Psoas muscle (tissue), 8 donors: Measurements from ENCODE around the gene ITGA1. TPM values are rescaled to one million over a fixed set of nuclear protein-coding genes. Genes with fewer than 3 reads are reported as not detected.

Source experiments
- ATAC-seq, 4 donors: fragments of 200-7000 bp; cut with Tn5 transposase; one replicate each; pipeline ENCODE4 v1.9.1; 2020; ENCODE audit warnings: moderate library complexity in 3 of 4, mild to moderate bottlenecking in 2 of 4
- DNase-seq, 2 donors: peaks; one replicate each; pipeline ENCODE4 v3.0.0-alpha.2; 2020
- H3K27ac ChIP-seq: fragments of 200-600 bp; one replicate; pipeline ENCODE4 v1.8.0; 2022
- H3K27me3 ChIP-seq, 3 donors: fragments of 200-600 bp in 1 of 3; one replicate each; pipeline versions ENCODE4 v1.6.1 to v1.8.0; 2013 to 2022; ENCODE audit warnings: low read length in 2 of 3, mild to moderate bottlenecking in 2 of 3, moderate library complexity in 1 of 3; ENCODE audit not compliant: insufficient read depth in 3 of 3
- H3K36me3 ChIP-seq, 2 donors: fragments of 200-600 bp in 1 of 2; one replicate each; pipeline versions ENCODE4 v1.6.1 to v1.8.0; 2013 to 2022; ENCODE audit warnings: low read depth in 1 of 2, mild to moderate bottlenecking in 1 of 2, moderate library complexity in 1 of 2; ENCODE audit not compliant: insufficient read depth in 1 of 2
- H3K4me1 ChIP-seq: fragments of 200-600 bp; one replicate; pipeline ENCODE4 v1.8.0; 2022
- H3K4me3 ChIP-seq: fragments of 200-600 bp; one replicate; pipeline ENCODE4 v1.8.0; 2022; ENCODE audit warnings: mild to moderate bottlenecking
- H3K9me3 ChIP-seq: fragments of 200-600 bp; one replicate; pipeline ENCODE4 v1.8.0; 2022
- WGBS, 3 donors: extraction: QIAGEN DNeasy Blood & Tissue Kit; methylation state at CpG; one replicate each; pipeline versions ENCODE4 v1.1.6 to v1.1.7; 2013; 5-methylcytosine and 5-hydroxymethylcytosine counted together
- intact Hi-C, 2 donors: fragments of 100-400 bp; cut with DNase I; formaldehyde crosslinking; loops; one replicate each; pipeline versions ENCODE4 v1.11.0 to v1.14.2; 2022
- polyA plus RNA-seq, 3 donors: library from polyadenylated mRNA; stranded (reverse); fragments of 200-250 nt; gene quantifications; one replicate each; pipeline ENCODE4 v1.2.3, GENCODE V29; 2013
- total RNA-seq, 4 donors: library from RNA; stranded (reverse); fragmentation: NEBNext Ultra II Directional in 2 of 4; extraction: Animal tissue kit (Norgen Biotek cat#: 25700) in 2 of 4; gene quantifications; one replicate each; pipeline versions ENCODE4 v1.2.1 to v1.2.4, GENCODE V29; 2021 to 2023
- TF ChIP-seq, protein P1 (sequence below): fragments of 200-600 bp; IDR thresholded peaks from one replicate; pipeline ENCODE4 v1.8.0; 2022; ENCODE audit warnings: antibody characterized with exemption
- donor health status: healthy with polysubstance abuse.
- donor health status: DM: no; HTN: no; CAD: no; lungs with moderate emphysema.
- donor health status: Bipolar disorder and iron deficiency.
- donor health status: healthy.
- donor health status: DM: yes; HTN: yes; CAD: no.
- donor health status: DM: no; HTN: no; CAD: no.
- donor health status: DM: no; HTN: no; CAD: no.
- donor health status: DM: yes; HTN: yes; CAD: no.

Gene ITGA1
- total and polyA plus RNA-seq, 7 donors = 3.4 to 29.3 (median 13.0) TPM

DNA sequence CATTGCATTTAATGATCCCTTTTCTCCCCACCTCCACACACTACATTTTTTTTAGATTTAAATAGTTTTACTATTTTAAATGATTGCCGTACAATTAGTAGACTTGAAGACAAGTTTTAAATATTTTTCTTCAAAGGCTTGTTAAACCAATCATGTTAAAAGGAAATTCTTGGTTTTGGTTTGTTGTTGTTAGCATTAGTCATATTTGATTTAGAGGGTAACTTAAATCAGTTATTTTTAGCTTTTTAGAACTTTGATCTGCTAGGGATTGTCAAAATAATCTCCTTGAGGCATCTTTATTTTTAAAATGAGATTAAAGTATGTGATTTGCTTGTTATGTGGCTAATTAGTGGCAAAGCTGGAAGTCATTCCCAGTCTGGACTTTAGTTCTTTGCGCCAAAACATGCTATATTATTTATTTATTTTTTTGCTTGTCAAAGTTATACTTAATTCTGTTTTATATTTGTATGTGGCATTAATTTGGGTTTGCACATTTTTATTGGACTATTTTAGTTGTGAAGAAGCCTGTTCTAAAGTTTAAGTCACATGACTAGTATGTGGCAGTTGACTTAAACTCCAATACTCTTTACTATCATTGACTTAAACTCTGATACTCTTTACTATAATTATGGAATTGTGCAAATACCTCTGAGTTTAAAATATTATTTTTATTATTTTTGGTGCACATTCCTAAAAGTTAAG, 14.7 kb downstream of the ITGA1 start:
- Histone ChIP-seq H3K27me3 (no peaks in the 10 kb centered on the region), H3K36me3 (peaks cover 0 to 10% of the 10 kb centered on the region in 2 donors), H3K4me1 (peaks cover 48% of the 10 kb centered on the region), H3K27ac (peak overlapping the region; percentile 94), H3K4me3 (peak overlapping the region; percentile 83), H3K9me3 (no peaks in the 10 kb centered on the region)
- DNase-seq (no peak), ATAC-seq (no peak)
- intact Hi-C loops = loop anchor here in 1 of 2 donors (5.0 kb wide), 1 partner anchor 55 kb away; no protein-coding TSS in a partner anchor
- TF ChIP-seq, protein P1, sequence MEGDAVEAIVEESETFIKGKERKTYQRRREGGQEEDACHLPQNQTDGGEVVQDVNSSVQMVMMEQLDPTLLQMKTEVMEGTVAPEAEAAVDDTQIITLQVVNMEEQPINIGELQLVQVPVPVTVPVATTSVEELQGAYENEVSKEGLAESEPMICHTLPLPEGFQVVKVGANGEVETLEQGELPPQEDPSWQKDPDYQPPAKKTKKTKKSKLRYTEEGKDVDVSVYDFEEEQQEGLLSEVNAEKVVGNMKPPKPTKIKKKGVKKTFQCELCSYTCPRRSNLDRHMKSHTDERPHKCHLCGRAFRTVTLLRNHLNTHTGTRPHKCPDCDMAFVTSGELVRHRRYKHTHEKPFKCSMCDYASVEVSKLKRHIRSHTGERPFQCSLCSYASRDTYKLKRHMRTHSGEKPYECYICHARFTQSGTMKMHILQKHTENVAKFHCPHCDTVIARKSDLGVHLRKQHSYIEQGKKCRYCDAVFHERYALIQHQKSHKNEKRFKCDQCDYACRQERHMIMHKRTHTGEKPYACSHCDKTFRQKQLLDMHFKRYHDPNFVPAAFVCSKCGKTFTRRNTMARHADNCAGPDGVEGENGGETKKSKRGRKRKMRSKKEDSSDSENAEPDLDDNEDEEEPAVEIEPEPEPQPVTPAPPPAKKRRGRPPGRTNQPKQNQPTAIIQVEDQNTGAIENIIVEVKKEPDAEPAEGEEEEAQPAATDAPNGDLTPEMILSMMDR = no peak
- WGBS, 3 donors = 61 to 74% (median 72%) methylated on average over 2 of the region's 2 CpGs

DNA sequence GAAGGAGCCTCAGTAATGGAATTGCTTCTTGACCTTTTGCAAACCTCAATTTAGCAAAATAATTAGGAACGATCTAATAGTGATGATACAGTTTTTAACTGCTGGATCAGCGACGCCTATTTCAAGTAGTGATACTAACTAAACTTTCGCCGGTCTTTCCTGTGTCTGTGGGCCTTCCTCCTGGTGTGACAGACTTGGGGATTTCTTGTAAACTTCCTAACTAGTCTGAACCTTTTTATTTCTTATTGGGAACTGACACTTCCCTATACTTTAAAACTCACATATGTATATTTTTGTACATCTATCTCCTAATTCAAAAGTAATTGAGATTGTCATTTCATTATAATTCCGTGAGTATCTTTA, 15.2 kb downstream of the ITGA1 start:
- no peak for DNase-seq
- Histone ChIP-seq H3K4me1 (peaks cover 53% of the 10 kb centered on the region), H3K9me3 (no peaks in the 10 kb centered on the region), H3K27ac (peak overlapping the region; percentile 94), H3K36me3 (peaks cover 0 to 10% of the 10 kb centered on the region in 2 donors), H3K4me3 (peak overlapping the region; percentile 83), H3K27me3 (no peaks in the 10 kb centered on the region)
- intact Hi-C loops = loop anchor here in 1 of 2 donors (5.0 kb wide), 1 partner anchor 54 kb away; no protein-coding TSS in a partner anchor
- no peak for ATAC-seq
- TF ChIP-seq, protein P1 = no peak
- 57 to 69% (median 59%) methylated on average over 6 of the region's 6 CpGs for WGBS, 3 donors

DNA sequence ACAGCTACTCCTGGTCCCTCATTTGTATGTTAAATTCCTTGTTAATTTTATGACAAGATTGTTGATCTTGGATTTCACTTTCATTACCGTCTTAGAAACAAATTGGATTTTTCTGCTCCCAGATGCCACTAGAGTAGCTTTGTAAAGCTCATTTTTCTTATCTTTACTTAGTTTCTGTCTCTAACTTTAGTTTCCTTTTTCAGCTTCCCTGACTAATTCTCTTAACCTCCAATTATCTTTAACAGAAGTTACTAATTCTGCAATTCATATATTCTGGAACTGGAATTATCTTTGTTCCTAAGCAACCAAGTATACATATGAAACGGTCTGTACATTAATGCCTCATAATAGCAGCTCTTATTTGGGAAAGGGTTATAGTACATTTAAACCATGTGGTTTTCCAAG, 16.7 kb downstream of the ITGA1 start:
- intact Hi-C loops = loop anchor here in 1 of 2 donors (5.0 kb wide), 1 partner anchor 53 kb away; no protein-coding TSS in a partner anchor
- Histone ChIP-seq H3K4me3 (peak overlapping the region; percentile 83), H3K27me3 (no peaks in the 10 kb centered on the region), H3K36me3 (peaks cover 0 to 10% of the 10 kb centered on the region in 2 donors), H3K9me3 (no peaks in the 10 kb centered on the region), H3K4me1 (peaks cover 45% of the 10 kb centered on the region), H3K27ac (no peak overlapping the region)
- ATAC-seq = no peak
- WGBS, 3 donors = 37 to 64% (median 49%) methylated on average over 2 of the region's 2 CpGs
- DNase-seq = no peak
- TF ChIP-seq, protein P1 = no peak

DNA sequence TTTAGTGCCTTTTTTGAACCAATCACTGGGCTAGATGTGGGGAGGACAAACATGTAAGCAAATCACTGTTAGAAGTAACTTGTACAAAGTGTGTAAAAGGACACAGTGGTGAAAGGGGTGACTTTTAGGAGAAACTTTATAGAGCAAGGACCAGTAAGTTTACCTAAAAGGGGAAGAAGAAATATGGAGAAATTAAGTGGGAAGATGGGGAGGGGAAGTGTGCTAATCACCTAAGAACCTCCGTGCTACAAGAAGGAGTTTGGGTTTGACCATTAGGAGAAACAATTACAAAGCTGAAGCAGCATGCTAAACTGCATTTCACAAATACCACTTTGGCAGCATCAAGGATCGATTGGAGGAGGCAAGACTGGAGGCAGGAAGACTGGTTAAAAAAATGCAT, 17.3 kb downstream of the ITGA1 start:
- H3K36me3 ChIP-seq = peaks cover 0 to 10% of the 10 kb centered on the region in 2 donors
- WGBS, 3 donors = 64 to 84% (median 69%) methylated on average over 2 of the region's 2 CpGs
- peak overlapping the region; percentile 83 for H3K4me3 ChIP-seq
- TF ChIP-seq, protein P1 = no peak
- ATAC-seq (no peak), DNase-seq (no peak)
- no peak overlapping the region for H3K27ac ChIP-seq
- intact Hi-C loops = loop anchor here in 1 of 2 donors (5.0 kb wide), 1 partner anchor 52 kb away; no protein-coding TSS in a partner anchor
- H3K9me3 ChIP-seq = no peaks in the 10 kb centered on the region
- no peaks in the 10 kb centered on the region for H3K27me3 ChIP-seq
- H3K4me1 ChIP-seq = peaks cover 45% of the 10 kb centered on the region
